Thymus (tissue), 2 donors: ENCODE results near the gene ZFPM1. TPM values are rescaled to one million over a fixed set of nuclear protein-coding genes. Genes with fewer than 3 reads are reported as not detected.

Source experiments
- polyA plus RNA-seq: library from polyadenylated mRNA; stranded (reverse); fragments of 200-250 nt; gene quantifications from one replicate; pipeline ENCODE4 v1.2.3, GENCODE V29; 2013
- total RNA-seq: library from RNA; stranded (reverse); fragments of 120-200 nt; gene quantifications from one replicate; pipeline ENCODE4 v1.2.4, GENCODE V29; 2013
- donor health status: healthy.

ZFPM1 gene
- total and polyA plus RNA-seq, 2 donors = 1.6 to 4.2 TPM

Other genes with a start within 250 kb of the ZFPM1 start
- 0.61 TPM for gene ZNF469, start 70.3 kb upstream of the ZFPM1 start, total RNA-seq
- gene ZNF469, start 70.3 kb upstream of the ZFPM1 start, polyA plus RNA-seq = 0.87 TPM
- gene ZC3H18, start 117.1 kb downstream of the ZFPM1 start, total RNA-seq = 11.2 TPM
- 28.9 TPM for gene ZC3H18, start 117.1 kb downstream of the ZFPM1 start, polyA plus RNA-seq
- 0.05 TPM for gene IL17C, start 185.3 kb downstream of the ZFPM1 start, total RNA-seq
- 0.09 TPM for gene IL17C, start 185.3 kb downstream of the ZFPM1 start, polyA plus RNA-seq
- 200 TPM for gene CYBA, start 197.8 kb downstream of the ZFPM1 start, total RNA-seq
- gene CYBA, start 197.8 kb downstream of the ZFPM1 start, polyA plus RNA-seq = 208 TPM
- gene MVD, start 209.8 kb downstream of the ZFPM1 start, total RNA-seq = 22.1 TPM
- gene MVD, start 209.8 kb downstream of the ZFPM1 start, polyA plus RNA-seq = 30.2 TPM
- 1.5 TPM for gene SNAI3, start 233.2 kb downstream of the ZFPM1 start, total RNA-seq
- gene SNAI3, start 233.2 kb downstream of the ZFPM1 start, polyA plus RNA-seq = 2.9 TPM